ENCODE data around the gene C2orf15.
"Not testable (repeated sequence)": the region's sequence is repeated elsewhere in the genome, so short reads cannot be mapped to it uniquely, and the experiment has no call there.

Gene C2orf15, protein sequence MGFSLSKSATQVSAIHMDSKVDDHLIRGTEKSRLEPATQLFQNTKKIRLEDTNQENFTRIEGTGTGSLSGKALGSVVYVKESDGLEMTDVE

GRCh38 chr2:99141110-99142108 is at the start of gene C2orf15:
TSS of gene C2orf15 (plus strand) at chr2:99141707. CDS start at chr2:99150559, 8,852 bp downstream.
- intact Hi-C loops (cut with DNase I) = loop anchor here (5.0 kb wide), 1 partner anchor 41 kb away; the partner anchor contains the start of genes MITD1 and MRPL30
- DNase-seq = peak; percentile 84 to 98 (median 96)

- DNase-seq = no peak
- intact Hi-C loops (cut with DNase I) = no loop called here
These were observed 44.8 kb upstream of the C2orf15 start for GRCh38 chr2:99096728-99097127.

DNA sequence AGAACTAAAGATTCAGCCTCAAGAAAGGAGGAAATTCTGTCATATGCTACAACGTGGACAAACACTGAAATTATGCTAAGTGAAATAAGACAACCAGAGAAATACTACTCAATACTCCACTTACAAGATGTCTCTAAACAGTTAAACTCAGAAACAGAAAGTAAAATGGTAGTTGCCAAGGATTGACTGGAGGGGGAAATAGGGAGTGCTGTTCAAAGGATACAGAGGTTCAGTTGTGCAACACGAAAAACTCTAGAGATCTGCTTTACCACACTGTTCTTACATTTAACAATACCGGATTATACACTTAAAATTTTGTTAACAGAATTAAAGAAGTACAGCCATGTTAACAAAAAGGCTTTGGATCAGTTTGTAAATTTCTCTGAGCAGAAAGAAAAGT is 39.8 kb upstream of the C2orf15 start:
- DNase-seq = peak in 1 of 42 donors; percentile 14
- intact Hi-C loops (cut with DNase I) = no loop called here

- intact Hi-C loops (cut with DNase I) = no loop called here
- DNase-seq = no peak
These were observed 37.5 kb upstream of the C2orf15 start for GRCh38 chr2:99104006-99104405.

- intact Hi-C loops (cut with DNase I) = no loop called here
- no peak for DNase-seq
These were observed 34.6 kb upstream of the C2orf15 start for GRCh38 chr2:99106913-99107312.

GRCh38 chr2:99111236-99111635 is 30.3 kb upstream of the C2orf15 start:
- intact Hi-C loops (cut with DNase I) = no loop called here
- DNase-seq = no peak

DNA sequence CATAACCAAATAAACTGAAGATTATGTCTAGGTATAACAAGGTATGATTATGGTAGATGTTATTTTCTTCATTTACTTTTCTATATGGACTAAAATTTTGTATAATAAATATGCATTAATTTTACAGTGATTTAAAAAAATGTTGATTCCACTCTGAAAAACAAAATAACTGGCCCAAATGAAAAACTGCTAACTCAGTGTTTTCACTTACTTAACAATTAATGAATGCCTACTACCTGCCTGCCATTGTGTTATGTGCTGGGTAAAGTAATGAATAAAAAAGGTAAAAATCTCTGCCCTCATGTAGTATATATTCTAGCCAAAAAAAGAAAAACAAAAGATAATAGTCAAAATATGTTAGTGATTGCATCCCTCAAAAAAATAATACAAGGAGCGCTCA is 29.6 kb upstream of the C2orf15 start:
- no peak for DNase-seq
- intact Hi-C loops (cut with DNase I) = no loop called here

- intact Hi-C loops (cut with DNase I) = no loop called here
These were observed 28.9 kb upstream of the C2orf15 start for GRCh38 chr2:99112617-99113016.

GRCh38 chr2:99127981-99128380 is 13.5 kb upstream of the C2orf15 start:
- no peak for DNase-seq
- intact Hi-C loops (cut with DNase I) = no loop called here

More at GRCh38 chr2:99112617-99113016, 28.9 kb upstream of the C2orf15 start:
- peak in 22 of 42 donors; percentile 1 to 53 (median 22) for DNase-seq

DNA sequence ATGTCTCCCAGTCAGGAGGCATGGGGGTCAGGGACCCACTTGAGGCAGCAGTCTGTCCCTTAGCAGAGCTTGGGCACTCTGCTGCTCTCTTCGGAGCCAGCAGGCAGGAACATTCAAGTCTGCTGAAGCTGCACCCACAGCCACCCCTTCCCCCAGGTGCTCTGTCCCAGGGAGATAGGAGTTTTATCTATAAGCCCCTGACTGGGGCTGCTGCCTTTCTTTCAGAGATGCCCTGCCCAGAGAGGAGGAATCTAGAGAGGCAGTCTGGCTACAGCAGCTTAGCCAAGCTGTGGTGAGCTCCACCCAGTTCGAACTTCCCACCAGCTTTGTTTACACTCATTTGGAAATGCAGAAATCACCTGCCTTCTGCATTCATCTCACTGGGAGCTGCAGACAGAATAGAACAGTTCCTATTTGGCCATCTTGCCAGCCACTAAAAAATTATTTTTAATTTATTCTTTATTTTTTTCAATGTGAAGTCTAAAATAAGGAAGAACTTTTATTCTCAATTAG is 6.4 kb upstream of the C2orf15 start:
- intact Hi-C loops (cut with DNase I); DNase-seq: not testable (repeated sequence)

DNA sequence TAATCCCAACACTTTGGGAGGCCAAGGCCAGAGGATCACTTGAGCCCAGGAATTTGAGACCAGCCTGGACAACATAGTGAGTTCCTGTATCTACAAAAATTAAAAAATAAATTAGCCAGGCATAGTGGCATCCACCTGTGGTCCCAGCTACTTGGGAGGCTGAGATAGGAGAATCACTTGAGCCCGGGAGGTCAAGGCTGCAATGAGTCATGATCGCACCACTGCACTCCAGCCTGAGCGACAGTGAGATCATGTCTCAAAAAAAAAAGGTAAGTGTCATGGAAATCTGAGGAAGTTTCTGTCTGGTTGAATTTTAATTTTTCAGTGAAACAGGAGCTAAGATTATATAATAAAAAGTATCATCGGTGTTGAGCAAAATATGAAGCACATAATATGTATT is 2.5 kb upstream of the C2orf15 start:
- intact Hi-C loops (cut with DNase I) = no loop called here

GRCh38 chr2:99140056-99140859 is 1.2 kb upstream of the C2orf15 start:
- DNase-seq = peak in 1 of 42 donors; percentile 11
- intact Hi-C loops (cut with DNase I) = loop anchor here (5.0 kb wide), 1 partner anchor 42 kb away; the partner anchor contains the start of genes MITD1 and MRPL30

More for the DNA sequence above, 2.5 kb upstream of the C2orf15 start:
- DNase-seq = no peak

DNA sequence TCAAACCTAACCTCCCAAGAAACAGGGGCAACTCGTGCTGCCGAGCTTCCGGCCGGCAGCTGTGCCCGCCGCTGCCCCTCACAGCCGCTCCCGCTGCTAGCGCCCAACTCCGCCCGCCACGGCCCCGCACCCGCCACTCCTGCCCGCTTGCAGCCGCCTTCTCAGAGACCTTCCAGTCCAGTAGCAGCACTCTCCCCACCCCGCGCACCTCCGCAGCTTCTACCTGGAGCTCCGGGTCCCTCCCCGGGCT is 722 bp upstream of the C2orf15 start:
- no peak for DNase-seq
- intact Hi-C loops (cut with DNase I) = loop anchor here (5.0 kb wide), 1 partner anchor 42 kb away; the partner anchor contains the start of genes MITD1 and MRPL30

- intact Hi-C loops (cut with DNase I) = loop anchor here (10.0 kb wide), 1 partner anchor 184 kb away; the partner anchor contains the start of genes EIF5B and TXNDC9
- no peak for DNase-seq
These were observed 9.2 kb downstream of the C2orf15 start for GRCh38 chr2:99150706-99151105.

GRCh38 chr2:99152199-99152895 is 10.8 kb downstream of the C2orf15 start:
- DNase-seq = no peak
- intact Hi-C loops (cut with DNase I) = loop anchor here (10.0 kb wide), 1 partner anchor 182 kb away; the partner anchor contains the start of genes EIF5B and TXNDC9

GRCh38 chr2:99153921-99154604 is 12.6 kb downstream of the C2orf15 start:
- DNase-seq = peak in 2 of 42 donors; percentile 3 to 10
- intact Hi-C loops (cut with DNase I) = loop anchor here (10.0 kb wide), 1 partner anchor 181 kb away; the partner anchor contains the start of genes EIF5B and TXNDC9

GRCh38 chr2:99154643-99155536 is 13.4 kb downstream of the C2orf15 start, which contains the start of the genes LIPT1 and TSGA10:
TSS of gene LIPT1 (plus strand) at chr2:99154967. CDS start at chr2:99161958, 6,991 bp downstream.
TSS of gene TSGA10 (minus strand) at chr2:99154942. CDS start at chr2:99109439, 45,503 bp downstream.
- DNase-seq = peak; percentile 81 to 97 (median 92)
- intact Hi-C loops (cut with DNase I) = loop anchor here (10.0 kb wide), 1 partner anchor 180 kb away; the partner anchor contains the start of genes EIF5B and TXNDC9
